IMR-90 (cell line): ENCODE results near the gene FBXO31. TPM values are rescaled to one million over a fixed set of nuclear protein-coding genes. Genes with fewer than 3 reads are reported as not detected.
A peak's percentile ranks its signal among the peaks of the same experiment; 100 is the strongest.

Source experiments
- ATAC-seq: fragments of 200-7000 bp; cut with Tn5 transposase; 2 replicates; pipeline ENCODE4 v1.9.1; 2020; ENCODE audit warnings: low read depth, mild to moderate bottlenecking, moderate library complexity
- BruUV-seq: library from RNA; stranded (reverse); fragments of 400-500 nt; replicated peaks from 2 replicates; lab custom pipeline; 2021; lab: Mats Ljungman, UMichigan
- CTCF ChIA-PET: fragments of 300-600 bp; formaldehyde crosslinking; extraction: SDS; loops from one replicate; lab custom pipeline; 2021; ENCODE audit warnings: antibody characterized with exemption; lab: Yijun Ruan, JAX
- POLR2A ChIA-PET: fragments of 300-600 bp; sonication (Branson Sonifier 250); formaldehyde crosslinking; loops from one replicate; lab custom pipeline; 2022; ENCODE audit warnings: antibody characterized with exemption; ENCODE audit not compliant: unreplicated experiment; lab: Charles Lee
- DNase-seq: peaks from one replicate; pipeline ENCODE4 v3.0.0; 2013
- H2AFZ ChIP-seq: replicated peaks from 2 replicates; pipeline ENCODE3; 2013; ENCODE audit warnings: low read length, mild to moderate bottlenecking; ENCODE audit not compliant: poor library complexity
- H2AK5ac ChIP-seq: 2 replicates; pipeline ENCODE4 v1.6.1; 2013; ENCODE audit warnings: low read depth, low read length, inconsistent platforms
- H2AK9ac ChIP-seq: replicated peaks from 2 replicates; pipeline ENCODE3; 2013; ENCODE audit warnings: mild to moderate bottlenecking, low read depth, low read length, moderate library complexity; ENCODE audit not compliant: poor library complexity
- H2BK120ac ChIP-seq: 2 replicates; pipeline ENCODE4 v1.6.1; 2013; ENCODE audit warnings: low read depth, low read length, inconsistent platforms
- H2BK15ac ChIP-seq: 3 replicates; pipeline ENCODE4 v1.6.1; 2013; ENCODE audit warnings: low read depth, low read length, inconsistent platforms
- H2BK20ac ChIP-seq: 2 replicates; pipeline ENCODE4 v1.6.1; 2013; ENCODE audit warnings: low read depth, mild to moderate bottlenecking, inconsistent platforms, low read length, moderate library complexity
- H2BK5ac ChIP-seq: 2 replicates; pipeline ENCODE4 v1.6.1; 2013; ENCODE audit warnings: mild to moderate bottlenecking, low read depth, low read length, inconsistent platforms; ENCODE audit not compliant: poor library complexity, severe bottlenecking
- H3K14ac ChIP-seq: replicated peaks from 2 replicates; pipeline ENCODE4 v1.6.1; 2013; ENCODE audit warnings: low read depth, low read length, inconsistent platforms
- H3K18ac ChIP-seq: 2 replicates; pipeline ENCODE4 v1.6.1; 2013; ENCODE audit warnings: low read depth, low read length, control low read depth
- H3K23ac ChIP-seq: 2 replicates; pipeline ENCODE4 v1.6.1; 2013; ENCODE audit warnings: low read depth, low read length, inconsistent platforms
- H3K27ac ChIP-seq: 2 replicates; pipeline ENCODE4 v1.5.1; 2013; ENCODE audit warnings: mild to moderate bottlenecking, control low read depth, low read length; ENCODE audit not compliant: insufficient read depth
- H3K27me3 ChIP-seq: 2 replicates; pipeline ENCODE4 v1.6.1; 2013; ENCODE audit warnings: low read length; ENCODE audit not compliant: control insufficient read depth, insufficient read depth
- H3K36me3 ChIP-seq: 2 replicates; pipeline ENCODE4 v1.6.1; 2013; ENCODE audit warnings: low read length, mixed read lengths; ENCODE audit not compliant: control insufficient read depth, insufficient read depth
- H3K4ac ChIP-seq: 2 replicates; pipeline ENCODE4 v1.6.1; 2013; ENCODE audit warnings: low read depth, low read length, inconsistent platforms
- H3K4me1 ChIP-seq: 2 replicates; pipeline ENCODE4 v1.6.1; 2013; ENCODE audit warnings: low read length, mixed read lengths; ENCODE audit not compliant: control insufficient read depth, insufficient read depth
- H3K4me2 ChIP-seq: 2 replicates; pipeline ENCODE4 v1.6.1; 2013; ENCODE audit warnings: low read depth, mild to moderate bottlenecking, control low read depth, low read length, moderate library complexity
- H3K4me3 ChIP-seq: 2 replicates; pipeline ENCODE4 v1.5.1; 2013; ENCODE audit warnings: low read depth, mild to moderate bottlenecking, control low read depth, low read length, moderate library complexity; ENCODE audit not compliant: insufficient read depth
- H3K56ac ChIP-seq: 2 replicates; pipeline ENCODE4 v1.6.1; 2013; ENCODE audit warnings: low read length, inconsistent platforms; ENCODE audit not compliant: insufficient read depth; ENCODE audit errors: extremely low read depth
- H3K79me1 ChIP-seq, 2 experiments: 2 replicates each; pipeline ENCODE4 v1.6.1; 2013; ENCODE audit warnings: low read length in 2 of 2, inconsistent platforms in 1 of 2, low read depth in 1 of 2
- H3K9ac ChIP-seq: 2 replicates; pipeline ENCODE4 v1.6.1; 2013; ENCODE audit warnings: low read depth, low read length, control low read depth
- H3K9me1 ChIP-seq: 2 replicates; pipeline ENCODE4 v1.6.1; 2013; ENCODE audit warnings: low read length, inconsistent platforms; ENCODE audit not compliant: insufficient read depth
- H3K9me3 ChIP-seq: 2 replicates; pipeline ENCODE4 v1.6.1; 2013; ENCODE audit warnings: low read length; ENCODE audit not compliant: control insufficient read depth, insufficient read depth
- H4K20me1 ChIP-seq: 2 replicates; pipeline ENCODE4 v1.6.1; 2013; ENCODE audit warnings: low read length, inconsistent platforms; ENCODE audit not compliant: insufficient read depth
- H4K5ac ChIP-seq: 2 replicates; pipeline ENCODE4 v1.6.1; 2013; ENCODE audit warnings: mild to moderate bottlenecking, low read depth, low read length, control low read depth
- H4K8ac ChIP-seq, 2 experiments: 2 replicates each; pipeline ENCODE4 v1.6.1; 2013; ENCODE audit warnings: low read depth in 2 of 2, low read length in 2 of 2, control low read depth in 1 of 2, inconsistent platforms in 1 of 2
- H4K91ac ChIP-seq: 2 replicates; pipeline ENCODE4 v1.6.1; 2013; ENCODE audit warnings: low read depth, low read length, inconsistent platforms; ENCODE audit not compliant: insufficient read depth
- BHLHE40 ChIP-seq: fragments of 150-350 bp; IDR thresholded peaks from 2 replicates; pipeline ENCODE4 v1.6.1; 2016; ENCODE audit warnings: mild to moderate bottlenecking, low read depth, low read length
- CEBPB ChIP-seq: IDR thresholded peaks from 2 replicates; pipeline ENCODE4 v1.6.1; 2012; ENCODE audit warnings: low read depth, low read length, improper control_type of control experiment
- WGBS, 2 experiments: methylation state at CpG; one replicate each; pipeline versions ENCODE4 v1.1.5 to v1.1.7; 2013; ENCODE audit warnings: missing lambda C conversion rate in 2 of 2; ENCODE audit not compliant: insufficient read length in 1 of 2; ENCODE audit errors: extremely low coverage in 2 of 2; 5-methylcytosine and 5-hydroxymethylcytosine counted together
- dilution Hi-C: fragments of 300-500 bp; cut with HindIII; formaldehyde crosslinking; loops from one replicate; pipeline ENCODE4 v1.14.3; 2018; ENCODE audit warnings: low sequenced_read_pairs; ENCODE audit not compliant: unreplicated experiment
- in situ Hi-C: fragments of 300-500 bp; cut with MboI; formaldehyde crosslinking; loops from 3 replicates; pipeline ENCODE4 v1.14.3; 2019; ENCODE audit warnings: low sequenced_read_pairs, inconsistent platforms, mixed read lengths
- intact Hi-C: fragments of 100-400 bp; cut with micrococcal nuclease; formaldehyde crosslinking; loops from 2 replicates; pipeline ENCODE4 v1.10.0; 2022
- polyA plus RNA-seq, 3 experiments: library from polyadenylated mRNA; depleted of rRNA; stranded (reverse); fragments of >200 nt; gene quantifications; 2 replicates each; pipeline ENCODE4 v1.2.3, GENCODE V29; 2012; ENCODE audit warnings: low replicate concordance in 1 of 3
- total RNA-seq: library from RNA; depleted of rRNA; stranded (reverse); fragments of >200 nt; gene quantifications from 2 replicates; pipeline ENCODE4 v1.2.3, GENCODE V29; 2012
- TF ChIP-seq, protein P1 (sequence below): fragments of 150-350 bp; IDR thresholded peaks from 2 replicates; pipeline ENCODE4 v1.6.1; 2017; ENCODE audit warnings: mild to moderate bottlenecking, antibody characterized with exemption, low read length, low read depth

The FBXO31 gene
- total and polyA plus RNA-seq, 2 of the 4 experiments (the other 2 are of a cell fraction) = 10.4 to 16.9 TPM

GRCh38 chr16:87332150-87332549 lies 51.4 kb downstream of the FBXO31 start:
- Histone ChIP-seq H4K91ac (no peak overlapping the region), H3K23ac (no peak overlapping the region), H2BK120ac (no peak overlapping the region), H3K9ac (no peak overlapping the region), H3K18ac (no peak overlapping the region), H3K56ac (no peak overlapping the region), H4K5ac (no peak overlapping the region), H4K8ac (no peak overlapping the region), H2AK5ac (no peak overlapping the region), H3K4me1 (peaks cover 3% of the 10 kb centered on the region; the same call in 1 of the 2 replicates), H3K14ac (no peak overlapping the region), H3K27me3 (no peaks in the 10 kb centered on the region), H3K4ac (no peak overlapping the region), H3K36me3 (peaks cover 48% of the 10 kb centered on the region), H3K27ac (no peak overlapping the region), H3K9me1 (peaks cover 3% of the 10 kb centered on the region; the same call in 1 of the 2 replicates), H3K79me1 (peaks cover 0 to 15% of the 10 kb centered on the region in 2 experiments; a peak in 3 of 4 replicates), H2BK15ac (no peak overlapping the region), H2BK20ac (no peak overlapping the region), H3K4me3 (no peak overlapping the region), H4K20me1 (peaks cover 14% of the 10 kb centered on the region), H2AFZ (no peak overlapping the region), H3K4me2 (no peak overlapping the region), H3K9me3 (no peaks in the 10 kb centered on the region), H2BK5ac (no peak overlapping the region), H2AK9ac (no peak overlapping the region)
- DNase-seq (peak; percentile 52), ATAC-seq (peak; percentile 40)
- CTCF ChIA-PET = interaction anchor here (0.9 kb wide), 1 partner anchor 31 kb away, joined by 3 read pairs; no protein-coding TSS in a partner anchor
- POLR2A ChIA-PET = no interaction called here
- dilution Hi-C loops (no loop called here), in situ Hi-C loops (no loop called here), intact Hi-C loops (no loop called here)
- BruUV-seq = no TSS peak
- WGBS, 2 experiments = 85% methylated on average over 3 of the region's 10 CpGs; no CpG with 5 or more reads in 1 of the 2 experiments
- TF ChIP-seq, protein P1, sequence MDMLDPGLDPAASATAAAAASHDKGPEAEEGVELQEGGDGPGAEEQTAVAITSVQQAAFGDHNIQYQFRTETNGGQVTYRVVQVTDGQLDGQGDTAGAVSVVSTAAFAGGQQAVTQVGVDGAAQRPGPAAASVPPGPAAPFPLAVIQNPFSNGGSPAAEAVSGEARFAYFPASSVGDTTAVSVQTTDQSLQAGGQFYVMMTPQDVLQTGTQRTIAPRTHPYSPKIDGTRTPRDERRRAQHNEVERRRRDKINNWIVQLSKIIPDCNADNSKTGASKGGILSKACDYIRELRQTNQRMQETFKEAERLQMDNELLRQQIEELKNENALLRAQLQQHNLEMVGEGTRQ = peak; percentile 46; the same call in 1 of the 2 replicates
- no peak for TF ChIP-seq CEBPB
- peak; percentile 92 for TF ChIP-seq BHLHE40
